Glomerular visceral epithelial cell (primary cell): ENCODE results near the gene TP53.
"Not testable (repeated sequence)": the region's sequence is repeated elsewhere in the genome, so short reads cannot be mapped to it uniquely, and the experiment has no call there.

Source experiments
- DNase-seq: peaks from one replicate; pipeline ENCODE4 v3.0.0-alpha.2; 2016; ENCODE audit errors: extremely low spot score

Gene TP53

DNA sequence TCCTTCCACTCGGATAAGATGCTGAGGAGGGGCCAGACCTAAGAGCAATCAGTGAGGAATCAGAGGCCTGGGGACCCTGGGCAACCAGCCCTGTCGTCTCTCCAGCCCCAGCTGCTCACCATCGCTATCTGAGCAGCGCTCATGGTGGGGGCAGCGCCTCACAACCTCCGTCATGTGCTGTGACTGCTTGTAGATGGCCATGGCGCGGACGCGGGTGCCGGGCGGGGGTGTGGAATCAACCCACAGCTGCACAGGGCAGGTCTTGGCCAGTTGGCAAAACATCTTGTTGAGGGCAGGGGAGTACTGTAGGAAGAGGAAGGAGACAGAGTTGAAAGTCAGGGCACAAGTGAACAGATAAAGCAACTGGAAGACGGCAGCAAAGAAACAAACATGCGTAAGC is 12.4 kb downstream of the TP53 start:
- no peak for DNase-seq

DNA sequence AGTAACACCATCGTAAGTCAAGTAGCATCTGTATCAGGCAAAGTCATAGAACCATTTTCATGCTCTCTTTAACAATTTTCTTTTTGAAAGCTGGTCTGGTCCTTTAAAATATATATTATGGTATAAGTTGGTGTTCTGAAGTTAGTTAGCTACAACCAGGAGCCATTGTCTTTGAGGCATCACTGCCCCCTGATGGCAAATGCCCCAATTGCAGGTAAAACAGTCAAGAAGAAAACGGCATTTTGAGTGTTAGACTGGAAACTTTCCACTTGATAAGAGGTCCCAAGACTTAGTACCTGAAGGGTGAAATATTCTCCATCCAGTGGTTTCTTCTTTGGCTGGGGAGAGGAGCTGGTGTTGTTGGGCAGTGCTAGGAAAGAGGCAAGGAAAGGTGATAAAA is 14.1 kb downstream of the TP53 start:
- peak; percentile 24 for DNase-seq

DNA sequence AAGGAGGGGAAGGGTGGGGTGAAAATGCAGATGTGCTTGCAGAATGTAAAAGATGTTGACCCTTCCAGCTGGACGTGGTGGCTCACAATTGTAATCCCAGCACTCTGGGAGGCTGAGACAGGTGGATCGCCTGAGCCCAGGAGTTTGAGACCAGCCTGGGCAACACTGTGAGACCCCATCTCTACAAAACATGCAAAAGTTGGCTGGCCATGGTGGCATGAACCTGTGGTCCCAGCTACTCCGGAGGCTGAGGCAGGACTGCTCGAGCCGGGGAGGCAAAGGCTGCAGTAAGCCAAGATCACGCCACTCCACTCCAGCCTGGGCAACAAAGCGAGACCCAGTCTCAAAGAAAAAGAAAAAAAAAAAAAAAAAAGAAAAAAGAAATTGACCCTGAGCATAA is 18.8 kb downstream of the TP53 start:
- no peak for DNase-seq

DNA sequence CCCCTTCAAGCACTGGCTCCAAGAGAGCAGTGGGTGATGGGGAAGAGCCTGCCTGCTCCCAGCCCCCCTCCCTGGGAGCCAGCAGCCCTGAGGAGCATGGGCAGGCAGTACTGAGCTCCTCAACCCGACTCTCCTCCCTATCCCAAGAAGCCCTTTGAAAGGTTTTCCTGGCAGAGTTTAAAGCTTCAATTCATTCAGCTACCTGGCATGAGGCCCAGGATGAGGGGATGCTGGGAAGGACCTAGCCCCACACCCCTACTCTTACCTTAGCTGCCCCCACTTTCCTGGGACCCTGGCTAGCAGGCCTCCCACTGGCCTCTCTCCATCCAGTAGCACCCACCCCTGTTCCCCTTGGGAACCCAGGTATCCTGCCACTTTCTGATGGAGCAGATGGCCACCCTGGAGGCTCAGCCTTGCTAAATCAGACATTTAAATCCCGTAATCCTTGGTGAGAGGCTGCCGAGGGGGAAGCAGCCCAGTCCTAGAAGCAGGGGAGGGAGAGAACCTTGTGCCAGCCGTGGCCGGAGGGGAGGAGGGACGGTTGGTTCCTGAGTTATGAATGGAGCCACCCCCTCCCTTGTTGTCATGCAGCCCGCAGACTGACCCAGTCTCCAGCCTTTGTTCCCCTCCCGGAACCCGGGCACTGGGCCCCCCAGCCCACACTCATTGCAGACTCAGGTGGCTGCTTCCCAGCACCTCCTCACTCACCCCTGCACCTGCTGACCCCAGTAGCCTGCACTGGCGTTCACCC is 19.5 kb downstream of the TP53 start:
- DNase-seq: no peak

DNA sequence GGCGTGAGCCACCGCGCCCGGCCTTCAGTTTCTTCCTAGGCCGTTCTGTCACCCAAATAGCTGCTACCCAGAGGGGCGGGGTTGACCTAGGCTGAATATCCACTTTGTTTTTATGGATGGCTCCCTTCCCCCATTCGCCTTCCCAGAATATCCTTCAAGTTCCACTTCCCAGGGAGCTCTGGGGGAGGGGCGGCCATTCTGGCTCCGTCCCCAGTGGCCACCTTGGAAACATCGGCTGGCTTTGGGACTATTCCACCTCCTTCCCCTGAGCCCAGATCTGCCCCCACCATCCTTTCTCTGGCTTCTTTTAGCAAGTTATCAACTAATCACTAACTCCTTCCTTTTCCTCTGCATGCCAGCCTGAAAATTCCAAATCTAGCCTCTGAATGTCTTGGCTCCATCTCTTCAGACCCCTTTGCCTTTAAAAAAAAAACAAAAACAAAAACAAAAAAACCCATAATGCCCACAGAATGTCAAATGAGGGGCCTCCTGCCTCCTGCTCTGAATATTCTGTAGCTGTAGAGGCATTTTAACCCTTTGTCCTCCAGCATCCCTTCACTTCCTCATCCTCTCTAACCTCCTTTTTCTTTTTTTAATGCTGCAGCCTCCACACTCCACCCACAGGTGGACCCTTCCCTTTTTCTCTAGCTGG is 30.2 kb downstream of the TP53 start:
- no peak for DNase-seq

DNA sequence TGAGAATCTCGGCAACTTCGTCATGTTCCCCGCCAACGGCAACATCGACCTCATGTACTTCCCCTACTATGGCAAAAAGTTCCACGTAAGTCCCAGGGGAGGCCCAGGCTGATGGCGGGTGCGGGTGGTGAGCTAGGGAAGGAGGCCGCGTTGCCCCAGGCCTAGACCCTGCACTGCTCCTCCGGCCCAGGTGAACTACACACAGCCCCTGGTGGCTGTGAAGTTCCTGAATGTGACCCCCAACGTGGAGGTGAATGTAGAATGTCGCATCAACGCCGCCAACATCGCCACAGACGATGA is 31.8 kb downstream of the TP53 start:
- no peak for DNase-seq

DNA sequence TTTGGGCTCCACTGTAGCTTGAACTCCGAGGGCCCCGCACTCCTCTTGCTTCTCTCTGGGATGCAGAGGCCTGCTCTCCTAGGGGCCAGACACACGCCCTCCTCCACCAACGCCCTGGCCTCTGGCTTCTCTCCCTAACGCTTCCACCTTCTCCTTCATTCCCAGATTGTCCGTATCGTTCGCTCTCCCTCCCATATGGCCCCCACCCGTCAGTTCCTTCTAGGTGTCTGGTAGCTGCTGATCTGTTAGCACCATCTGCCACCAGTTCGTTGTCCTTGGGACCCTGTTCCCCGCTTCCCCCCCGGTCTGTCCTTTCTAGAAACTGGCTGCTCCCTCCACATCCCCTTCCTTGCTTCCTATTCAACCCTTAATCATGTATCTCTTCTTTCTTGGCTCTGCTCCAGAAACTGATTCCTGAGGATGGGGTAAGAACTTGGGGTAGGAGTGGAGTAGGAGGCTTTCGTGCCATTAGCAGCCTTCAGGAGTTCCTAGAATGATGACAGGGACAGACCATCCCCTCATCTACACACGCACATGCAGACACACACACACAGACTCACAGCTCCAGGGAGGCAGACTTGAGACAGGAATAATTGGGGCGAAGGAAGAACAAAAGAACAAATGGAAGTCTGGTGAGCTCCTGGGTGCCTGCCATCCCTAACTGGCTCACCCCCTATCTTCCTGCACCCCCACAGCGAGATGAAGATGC is 32.3 kb downstream of the TP53 start:
- DNase-seq: no peak

DNA sequence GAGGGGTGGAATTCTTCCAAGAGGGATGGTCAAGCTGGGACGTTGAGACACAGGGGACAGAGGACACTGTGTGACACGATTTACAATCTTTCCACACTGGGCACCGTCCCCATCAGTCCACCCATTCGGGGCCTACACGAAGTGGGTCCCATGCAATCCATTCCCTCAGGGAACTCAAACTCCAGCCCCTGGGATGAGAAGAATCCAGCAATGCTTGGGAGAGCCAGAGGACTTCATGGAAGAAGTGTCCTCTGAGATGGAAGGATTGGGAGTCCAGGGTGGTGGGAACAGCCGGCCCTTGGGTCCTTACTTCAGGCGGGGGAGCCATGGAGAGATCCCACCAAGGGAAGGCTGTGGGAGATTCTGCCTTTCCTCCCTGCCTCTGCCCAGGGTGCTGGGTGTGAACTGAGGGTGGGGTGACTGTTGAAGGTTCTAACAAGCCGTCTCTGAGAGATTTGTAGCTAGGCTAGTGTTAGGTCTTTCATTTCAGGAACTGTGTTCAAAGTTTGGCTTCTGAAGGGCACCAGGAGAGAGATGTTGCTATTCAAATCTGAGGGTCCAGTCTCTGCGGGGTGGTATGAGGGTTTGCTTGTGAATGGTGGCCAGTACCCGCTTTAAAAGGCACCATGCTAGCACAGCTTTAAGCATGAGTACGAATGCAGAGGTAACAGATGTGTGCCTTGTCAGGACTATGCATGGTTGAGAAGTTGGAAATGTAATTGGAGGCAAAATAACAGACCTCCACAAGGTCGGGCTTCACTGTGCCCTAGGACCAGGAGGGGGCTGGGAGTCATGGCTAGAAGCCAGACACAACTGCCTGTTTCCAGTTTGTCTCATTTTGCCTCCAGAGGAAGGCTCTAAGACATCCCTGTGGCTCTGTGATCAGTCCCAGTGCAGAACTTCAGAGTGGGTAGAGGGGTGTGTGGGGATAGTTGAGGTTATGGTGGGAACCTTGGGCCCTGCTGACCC is 34.6 kb downstream of the TP53 start:
- DNase-seq: no peak

DNA sequence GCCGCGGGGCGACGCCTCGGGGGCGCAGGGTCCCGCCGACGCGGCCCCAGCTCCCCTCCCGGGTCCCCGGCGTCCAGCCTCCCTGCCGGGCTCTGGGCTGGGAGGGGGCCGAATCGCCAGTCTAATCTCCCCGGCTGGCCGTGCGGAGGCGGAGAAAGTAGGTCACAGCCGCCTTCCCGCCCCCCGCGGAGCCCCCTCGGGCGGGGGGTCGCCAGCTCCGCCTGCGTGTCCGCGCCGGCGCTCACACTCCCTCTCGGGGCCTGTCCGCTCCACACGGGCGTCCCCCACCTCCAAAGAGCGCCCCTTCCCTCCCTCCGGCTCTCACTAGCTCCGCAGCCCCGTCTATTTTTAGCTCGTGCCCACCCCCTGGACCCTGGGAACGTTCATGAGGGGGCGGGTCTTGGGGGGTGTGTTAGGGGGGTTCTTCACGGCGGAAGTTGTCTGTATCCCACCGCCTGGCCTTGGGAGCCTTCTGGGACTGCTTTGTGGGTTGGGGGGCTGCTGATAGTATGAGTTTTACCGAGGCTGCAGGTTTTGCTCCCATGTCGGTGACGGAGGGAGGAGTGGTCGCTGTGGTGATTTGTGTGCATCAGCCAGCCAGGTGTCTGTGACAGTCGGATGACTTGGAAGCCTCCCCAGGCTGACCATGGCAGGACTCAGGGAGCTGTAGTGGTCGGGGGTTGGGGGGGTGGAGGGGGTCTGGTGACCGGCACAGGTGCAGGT is 35.5 kb downstream of the TP53 start:
- no peak for DNase-seq

DNA sequence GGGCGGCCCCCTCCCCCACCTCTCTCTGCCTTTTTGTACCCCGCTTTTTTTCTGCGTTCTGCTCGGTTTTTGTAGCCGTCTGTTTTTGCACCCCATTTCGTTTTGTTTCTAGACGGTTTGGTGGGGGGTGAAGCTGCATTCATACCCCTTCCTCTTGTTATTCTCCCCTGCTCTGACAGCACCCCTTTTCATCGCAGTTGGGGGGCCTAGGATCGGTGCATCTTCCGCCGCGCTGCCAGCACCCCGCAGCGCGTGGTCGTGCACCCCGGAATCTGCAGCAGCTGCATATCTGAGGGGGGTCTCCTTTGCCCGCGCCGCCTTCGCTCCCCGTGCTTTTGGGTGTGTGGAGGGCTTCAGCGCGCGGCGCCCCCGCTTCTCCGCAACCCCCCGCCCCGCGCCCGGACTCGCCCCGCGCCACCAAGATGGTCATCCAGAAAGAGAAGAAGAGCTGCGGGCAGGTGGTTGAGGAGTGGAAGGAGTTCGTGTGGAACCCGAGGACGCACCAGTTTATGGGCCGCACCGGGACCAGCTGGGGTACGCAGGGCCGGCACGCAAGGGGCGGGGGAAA is 36.1 kb downstream of the TP53 start:
- no peak for DNase-seq

DNA sequence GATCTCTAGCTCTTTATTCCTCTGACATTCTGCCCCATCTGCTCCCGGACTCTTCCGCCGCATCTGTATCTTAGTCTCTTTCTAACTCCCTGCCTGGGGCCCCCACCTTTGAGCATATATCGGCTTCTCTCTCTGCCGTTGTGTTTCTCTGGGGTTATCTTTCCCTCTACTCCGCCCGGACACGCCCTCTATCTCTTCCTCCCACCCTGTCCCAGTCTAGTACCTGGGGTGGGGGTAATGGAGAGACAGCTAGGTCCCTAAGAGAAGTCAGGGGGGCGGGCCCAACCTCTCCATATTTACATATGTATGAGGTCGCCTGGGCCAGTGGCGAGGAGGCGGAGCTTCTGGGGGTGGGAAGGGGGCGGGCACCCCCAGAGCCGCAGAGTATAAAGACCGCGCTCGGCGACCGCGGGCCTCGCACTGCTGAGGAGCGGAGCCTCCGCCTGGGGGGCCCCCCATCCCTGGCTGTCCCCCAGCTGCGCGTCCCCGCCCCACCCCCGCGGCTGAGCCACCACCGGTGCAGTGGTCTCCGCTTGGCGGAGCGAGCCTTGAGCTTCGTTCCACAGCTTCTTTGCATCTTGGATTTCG is 36.7 kb downstream of the TP53 start, which contains the start of gene ATP1B2:
Gene ATP1B2 (plus strand): TSS at position 418 of the 588 bp plus-strand sequence. CDS start 593 bp downstream, outside the sequence.
- DNase-seq: peak; percentile 61

DNA sequence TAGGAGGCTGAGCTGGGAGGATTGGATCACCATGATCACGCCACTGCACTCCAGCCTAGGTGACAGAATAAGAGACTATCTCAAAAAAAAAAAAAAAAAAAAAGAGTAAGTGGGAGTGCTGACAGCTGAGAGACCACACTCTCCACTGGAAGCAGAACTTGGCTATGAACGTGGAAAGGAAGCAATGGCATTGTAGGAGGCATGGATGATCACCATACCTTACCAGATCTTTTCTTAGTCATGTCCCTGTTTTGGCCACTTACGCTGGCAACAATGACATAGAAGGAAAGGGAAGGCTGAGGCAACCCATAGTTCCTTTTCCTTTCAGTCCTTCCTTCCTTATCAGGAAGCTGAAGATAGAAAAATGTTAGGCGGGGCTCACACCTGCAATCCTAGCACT is 40.3 kb downstream of the TP53 start:
- DNase-seq: no peak

DNA sequence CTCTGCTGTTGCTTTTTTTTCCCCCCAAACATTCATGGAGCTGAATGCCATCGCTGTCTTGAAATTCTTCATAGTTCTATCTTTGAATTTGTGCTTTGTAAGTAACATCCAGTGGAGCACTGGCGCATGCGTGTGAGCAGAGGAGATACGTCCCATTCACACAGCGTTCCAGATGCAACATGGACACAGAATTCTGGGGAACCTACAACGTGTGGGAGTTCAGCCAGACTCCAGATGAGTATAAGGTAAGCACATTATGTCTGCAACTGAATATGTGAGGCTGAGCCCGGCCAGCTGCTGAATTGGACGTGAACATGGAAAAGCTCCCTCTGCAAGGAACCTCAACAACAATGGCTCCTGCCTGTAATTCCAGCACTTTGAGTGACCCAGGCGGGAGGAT is 40.8 kb downstream of the TP53 start:
- no peak for DNase-seq

DNA sequence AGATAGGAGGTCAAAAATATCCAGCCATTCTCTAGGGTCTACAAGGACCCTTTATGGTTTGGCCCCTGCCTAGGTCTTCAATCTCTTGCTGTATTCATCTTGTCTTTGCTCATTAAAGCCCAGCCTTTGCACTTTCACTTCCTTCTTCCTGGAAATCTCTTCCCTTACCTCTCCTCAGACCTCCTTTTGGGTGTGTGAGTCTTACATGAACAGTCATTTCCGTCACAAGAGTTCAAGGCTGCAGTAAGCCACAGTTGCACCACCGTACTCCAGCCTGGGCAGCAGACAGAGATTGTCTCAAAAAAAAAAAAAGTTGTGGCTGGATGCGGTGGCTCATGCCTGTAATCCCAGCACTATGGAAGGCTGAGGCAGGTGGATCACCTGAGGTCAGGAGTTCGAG is 42.5 kb downstream of the TP53 start:
- DNase-seq: no peak

DNA sequence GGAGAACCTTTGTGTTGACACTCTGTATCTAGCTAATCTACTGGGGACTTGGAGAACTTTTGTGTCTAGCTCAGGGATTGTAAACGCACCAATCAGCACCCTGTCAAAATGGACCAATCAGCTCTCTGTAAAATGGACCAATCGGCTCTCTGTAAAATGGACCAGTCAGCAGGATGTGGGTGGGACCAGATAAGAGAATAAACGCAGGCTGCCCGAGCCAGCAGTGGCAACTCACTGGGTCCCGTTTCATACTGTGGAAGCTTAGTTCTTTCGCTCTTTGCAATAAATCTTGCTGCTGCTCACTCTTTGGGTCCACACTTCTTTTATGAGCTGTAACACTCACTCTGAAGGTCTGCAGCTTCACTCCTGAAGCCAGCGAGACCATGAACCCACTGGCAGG is 45.7 kb downstream of the TP53 start:
- DNase-seq: not testable (repeated sequence)

DNA sequence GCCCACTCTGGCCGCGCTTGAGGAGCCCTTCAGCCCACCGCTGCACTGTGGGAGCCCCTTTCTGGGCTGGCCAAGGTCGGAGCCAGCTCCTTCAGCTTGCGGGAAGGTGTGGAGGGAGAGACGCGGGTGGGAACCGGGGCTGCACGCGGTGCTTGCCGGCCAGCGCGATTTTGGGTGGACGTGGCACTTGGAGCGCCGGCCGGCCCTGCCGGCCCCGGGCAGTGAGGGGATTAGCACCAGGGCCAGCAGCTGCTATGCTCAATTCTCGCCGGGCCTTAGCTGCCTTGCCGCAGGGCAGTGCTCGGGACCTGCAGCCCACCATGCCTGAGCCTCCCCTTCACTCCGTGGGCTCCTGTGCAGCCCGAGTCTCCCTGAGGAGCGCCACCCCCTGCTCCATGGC is 46.5 kb downstream of the TP53 start:
- no peak for DNase-seq

DNA sequence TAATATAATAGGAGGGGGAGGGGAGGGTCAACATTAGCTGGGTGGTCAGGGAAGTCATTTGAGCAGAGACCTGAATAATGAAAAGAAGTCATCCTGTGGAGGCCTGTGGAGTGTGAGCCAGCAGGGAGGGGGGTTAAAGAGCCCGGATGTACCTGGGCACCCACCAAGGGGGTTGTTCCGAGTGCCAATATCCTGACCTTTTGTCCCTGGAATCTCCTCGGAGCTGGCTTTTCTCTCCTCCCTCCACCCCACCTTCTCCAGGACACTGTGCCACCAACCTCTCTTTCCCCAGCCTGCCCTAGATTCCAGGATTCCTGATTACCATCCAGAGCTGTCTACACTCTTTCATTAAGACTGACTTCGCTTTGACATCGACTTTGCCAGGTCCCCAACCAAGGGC is 51.1 kb downstream of the TP53 start:
- DNase-seq: no peak

DNA sequence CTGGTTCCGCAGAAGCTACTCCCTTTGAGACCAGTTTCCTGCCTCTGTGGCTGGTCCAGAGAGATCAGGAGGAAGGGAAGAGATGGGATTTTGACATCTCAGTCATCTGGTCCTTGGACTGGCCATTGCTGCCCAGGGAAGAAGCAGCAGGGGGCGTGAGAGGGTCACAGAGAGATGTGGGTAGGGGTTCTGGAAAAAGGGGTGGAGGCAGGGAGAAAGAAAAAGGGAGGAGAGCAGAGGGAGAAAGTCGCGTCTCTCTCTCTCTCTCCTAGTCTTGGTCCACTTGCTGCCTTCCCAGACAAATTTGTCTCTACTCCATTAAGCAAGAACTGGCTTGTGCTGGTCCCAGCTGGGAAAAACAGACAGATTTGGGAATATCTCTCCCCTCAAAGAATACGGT is 52.9 kb downstream of the TP53 start:
- DNase-seq: peak; percentile 41

DNA sequence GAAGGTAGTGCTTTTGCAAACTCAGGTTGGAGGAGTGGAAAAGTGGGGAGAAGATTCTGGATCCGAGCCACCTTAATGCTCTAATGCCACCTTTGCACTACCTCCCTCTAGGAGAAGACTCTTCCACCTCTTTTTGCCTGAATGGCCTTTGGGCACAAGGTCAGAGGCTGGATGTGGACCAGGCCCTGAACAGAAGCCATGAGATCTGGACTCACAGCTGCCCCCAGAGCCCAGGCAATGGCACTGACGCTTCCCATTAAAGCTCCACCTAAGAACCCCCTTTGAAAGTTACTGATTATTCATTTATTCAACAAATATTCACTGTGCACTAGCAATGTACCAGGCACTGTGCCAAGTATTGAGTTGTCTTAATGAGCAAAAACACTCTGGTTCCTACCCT is 54.2 kb downstream of the TP53 start:
- DNase-seq: no peak

DNA sequence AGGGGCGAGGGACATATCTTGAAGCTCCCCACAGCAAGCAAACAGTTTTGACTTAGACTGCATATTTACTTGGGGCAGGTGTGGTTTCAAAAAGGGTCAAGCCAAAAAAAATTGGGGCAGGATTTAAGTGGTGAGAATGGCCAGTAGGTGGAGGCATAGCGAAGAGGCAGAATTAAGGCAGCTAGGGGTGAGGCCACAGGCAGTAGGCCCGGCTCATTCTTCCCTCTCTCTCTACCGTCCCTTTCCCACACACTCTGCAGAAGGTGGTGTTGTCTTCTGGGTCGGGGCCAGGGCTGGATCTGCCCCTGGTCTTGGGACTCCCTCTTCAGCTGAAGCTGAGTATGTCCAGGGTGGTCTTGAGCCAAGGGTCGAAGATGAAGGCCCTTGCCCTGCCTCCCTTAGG is 54.8 kb downstream of the TP53 start:
- DNase-seq: peak; percentile 49
